ENCODE measurements around the gene RGL3. TPM values are rescaled to one million over a fixed set of nuclear protein-coding genes. Genes with fewer than 3 reads are reported as not detected.
A peak's percentile ranks its signal among the peaks of the same experiment; 100 is the strongest.
"Not testable (repeated sequence)": the region's sequence is repeated elsewhere in the genome, so short reads cannot be mapped to it uniquely, and the experiment has no call there.

The RGL3 gene
- total RNA-seq, 1 donor from 2014 or later: 72.0 TPM

- DNase-seq (ENCODE audit: low spot score): peak; percentile 39
These were observed 2.4 kb upstream of the RGL3 start for GRCh38 chr19:11421371-11422098.

- DNase-seq (ENCODE audit: low spot score): no peak
These were observed 1.6 kb upstream of the RGL3 start for GRCh38 chr19:11420429-11421370.

GRCh38 chr19:11418094-11418548 is 993 bp downstream of the RGL3 start:
- DNase-seq (ENCODE audit: low spot score): no peak

- DNase-seq (ENCODE audit: low spot score): no peak
These were observed 2.6 kb downstream of the RGL3 start for GRCh38 chr19:11416346-11417052.

GRCh38 chr19:11414544-11414943 is 4.6 kb downstream of the RGL3 start:
- DNase-seq (ENCODE audit: low spot score): no peak

- no peak for DNase-seq (ENCODE audit: low spot score)
These were observed 8.4 kb downstream of the RGL3 start for GRCh38 chr19:11410682-11411081.

- DNase-seq (ENCODE audit: low spot score): no peak
These were observed 10.5 kb downstream of the RGL3 start for GRCh38 chr19:11408591-11408990.

- DNase-seq (ENCODE audit: low spot score): not testable (repeated sequence)
These were observed 12.3 kb downstream of the RGL3 start for GRCh38 chr19:11406703-11407236.

GRCh38 chr19:11405846-11406643 is 13.1 kb downstream of the RGL3 start:
- no peak for DNase-seq (ENCODE audit: low spot score)

- DNase-seq (ENCODE audit: low spot score): no peak
These were observed 14.4 kb downstream of the RGL3 start for GRCh38 chr19:11404588-11405222.

GRCh38 chr19:11401808-11402543 is 17.1 kb downstream of the RGL3 start:
- DNase-seq (ENCODE audit: low spot score): no peak

GRCh38 chr19:11400798-11401197 is 18.3 kb downstream of the RGL3 start:
- no peak for DNase-seq (ENCODE audit: low spot score)

- DNase-seq (ENCODE audit: low spot score): no peak
These were observed 19.4 kb downstream of the RGL3 start for GRCh38 chr19:11399667-11400066.

- no peak for DNase-seq (ENCODE audit: low spot score)
These were observed 22.0 kb downstream of the RGL3 start for GRCh38 chr19:11397089-11397610.

GRCh38 chr19:11390933-11391680 is 28.0 kb downstream of the RGL3 start:
- no peak for DNase-seq (ENCODE audit: low spot score)

GRCh38 chr19:11390359-11390758 is 28.8 kb downstream of the RGL3 start:
- DNase-seq (ENCODE audit: low spot score): no peak

- no peak for DNase-seq (ENCODE audit: low spot score)
These were observed 31.7 kb downstream of the RGL3 start for GRCh38 chr19:11387162-11388034.

GRCh38 chr19:11384778-11385129 is 34.4 kb downstream of the RGL3 start:
- no peak for DNase-seq (ENCODE audit: low spot score)

Data from mucosa of gallbladder (tissue), 1 donor.